HepG2 (cell line): ENCODE results near the gene TRIAP1. TPM values are rescaled to one million over a fixed set of nuclear protein-coding genes. Genes with fewer than 3 reads are reported as not detected.
A peak's percentile ranks its signal among the peaks of the same experiment; 100 is the strongest.

Source experiments
- ATF4 ChIP-seq, 2 experiments: fragments of 450-650 bp in 1 of 2; sonication (generic) in 1 of 2; formaldehyde crosslinking; IDR thresholded peaks; 2 replicates each; pipeline versions ENCODE4 v1.5.0 to v1.8.0; 2020 to 2022; ENCODE audit warnings: mild to moderate bottlenecking in 1 of 2, missing genetic modification reagents in 1 of 2
- CBX5 ChIP-seq: sonication (generic); formaldehyde crosslinking; IDR thresholded peaks from 2 replicates; pipeline ENCODE4 v1.4.0; 2020; ENCODE audit warnings: missing genetic modification reagents, borderline replicate concordance
- FOXC1 ChIP-seq: sonication (generic); formaldehyde crosslinking; IDR thresholded peaks from 2 replicates; pipeline ENCODE4 v1.8.0; 2022; ENCODE audit warnings: mild to moderate bottlenecking, missing genetic modification reagents, borderline replicate concordance
- FUBP1 ChIP-seq: sonication (generic); formaldehyde crosslinking; IDR thresholded peaks from 2 replicates; pipeline ENCODE4 v1.5.1; 2020; ENCODE audit warnings: missing genetic modification reagents, mild to moderate bottlenecking, borderline replicate concordance
- GABPA ChIP-seq, 2 experiments: IDR thresholded peaks; 2 replicates each; pipeline ENCODE4 v1.6.1; 2011 to 2016; ENCODE audit warnings: low read depth in 2 of 2, low read length in 1 of 2, missing biosample characterization in 1 of 2, missing genetic modification characterization in 1 of 2
- GTF3A ChIP-seq: sonication (generic); formaldehyde crosslinking; conservative IDR thresholded peaks from 2 replicates; pipeline ENCODE4 v1.4.0; 2020; ENCODE audit warnings: mild to moderate bottlenecking, missing genetic modification reagents
- HDAC1 ChIP-seq: sonication (generic); formaldehyde crosslinking; IDR thresholded peaks from 2 replicates; pipeline ENCODE4 v1.5.1; 2020; ENCODE audit warnings: mild to moderate bottlenecking, missing genetic modification reagents
- HOXA9 ChIP-seq: sonication (generic); formaldehyde crosslinking; IDR thresholded peaks from 2 replicates; pipeline ENCODE4 v1.8.1; 2022; ENCODE audit warnings: missing genetic modification reagents, mild to moderate bottlenecking, moderate library complexity, borderline replicate concordance
- KAT8 ChIP-seq: IDR thresholded peaks from 2 replicates; pipeline ENCODE4 v1.6.1; 2016; ENCODE audit warnings: missing genetic modification reagents, missing compliant biosample characterization
- MTERF4 ChIP-seq: sonication (generic); formaldehyde crosslinking; IDR thresholded peaks from 2 replicates; pipeline ENCODE4 v1.8.0; 2023; ENCODE audit warnings: mild to moderate bottlenecking, missing genetic modification reagents
- MTF1 ChIP-seq: sonication (generic); formaldehyde crosslinking; IDR thresholded peaks from 2 replicates; pipeline ENCODE4 v1.5.0; 2020; ENCODE audit warnings: missing genetic modification reagents
- PAWR ChIP-seq: sonication (generic); formaldehyde crosslinking; IDR thresholded peaks from 2 replicates; pipeline ENCODE4 v1.4.0; 2020; ENCODE audit warnings: missing genetic modification reagents, mild to moderate bottlenecking, borderline replicate concordance
- PRDM15 ChIP-seq: sonication (generic); formaldehyde crosslinking; IDR thresholded peaks from 2 replicates; pipeline ENCODE4 v1.4.0; 2020; ENCODE audit warnings: missing genetic modification reagents
- REL ChIP-seq: sonication (generic); formaldehyde crosslinking; conservative IDR thresholded peaks from 2 replicates; pipeline ENCODE4 v1.8.0; 2022; ENCODE audit warnings: mild to moderate bottlenecking, missing genetic modification reagents, moderate library complexity
- ZMYM3 ChIP-seq: sonication (generic); formaldehyde crosslinking; IDR thresholded peaks from 2 replicates; pipeline ENCODE4 v1.5.1; 2020; ENCODE audit warnings: mild to moderate bottlenecking, missing genetic modification reagents
- ZNF17 ChIP-seq: sonication (generic); formaldehyde crosslinking; IDR thresholded peaks from 2 replicates; pipeline ENCODE4 v1.5.0; 2020; ENCODE audit warnings: mild to moderate bottlenecking, missing genetic modification reagents
- ZNF34 ChIP-seq: sonication (generic); formaldehyde crosslinking; IDR thresholded peaks from 2 replicates; pipeline ENCODE4 v1.4.0; 2020; ENCODE audit warnings: mild to moderate bottlenecking, missing genetic modification reagents, borderline replicate concordance
- ZNF343 ChIP-seq: sonication (generic); formaldehyde crosslinking; IDR thresholded peaks from 2 replicates; pipeline ENCODE4 v1.4.0; 2020; ENCODE audit warnings: mild to moderate bottlenecking, missing genetic modification reagents
- ZNF367 ChIP-seq: sonication (generic); formaldehyde crosslinking; IDR thresholded peaks from 2 replicates; pipeline ENCODE4 v1.4.0; 2020; ENCODE audit warnings: missing genetic modification reagents, borderline replicate concordance
- ZNF451 ChIP-seq: sonication (generic); formaldehyde crosslinking; IDR thresholded peaks from 2 replicates; pipeline ENCODE4 v1.5.0; 2020; ENCODE audit warnings: mild to moderate bottlenecking, missing genetic modification reagents
- ZNF484 ChIP-seq: sonication (generic); formaldehyde crosslinking; IDR thresholded peaks from 2 replicates; pipeline ENCODE4 v1.5.1; 2020; ENCODE audit warnings: mild to moderate bottlenecking, low read depth, missing genetic modification reagents, borderline replicate concordance
- ZNF501 ChIP-seq: sonication (generic); formaldehyde crosslinking; IDR thresholded peaks from 2 replicates; pipeline ENCODE4 v1.5.1; 2020; ENCODE audit warnings: mild to moderate bottlenecking, moderate library complexity, missing genetic modification reagents
- ZNF841 ChIP-seq: sonication (generic); formaldehyde crosslinking; IDR thresholded peaks from 2 replicates; pipeline ENCODE4 v1.8.1; 2023; ENCODE audit warnings: missing genetic modification reagents, borderline replicate concordance
- polyA plus RNA-seq, 8 experiments: library from polyadenylated mRNA; depleted of rRNA in 3 of 8; stranded (reverse) in 7 of 8; unstranded in 1 of 8; fragments of >200 nt; fragmentation: Illumina TruSeq in 4 of 8; extraction: Trizol in 4 of 8; gene quantifications; 2 replicates each; pipeline versions ENCODE4 v1.2.1 to v1.2.3, GENCODE V29; 2011 to 2016; ENCODE audit warnings: low read depth in 4 of 8, missing spikeins in 1 of 8, mixed read lengths in 1 of 8; ENCODE audit not compliant: insufficient read depth in 1 of 8
- total RNA-seq, 5 experiments: library from RNA; depleted of rRNA; stranded (reverse); fragments of >200 nt; fragmentation: Illumina TruSeq; extraction: Trizol; gene quantifications; 2 replicates each; pipeline ENCODE4 v1.2.3, GENCODE V29; 2016; ENCODE audit warnings: low read depth in 1 of 5

The TRIAP1 gene
- total and polyA plus RNA-seq, 2 of the 13 experiments (the other 11 are each of a cell fraction or from before 2014, with no cell fraction given): 55.0 to 117 TPM

- TF ChIP-seq ZNF367 (no peak), ZNF17 (CRISPR knock-in tag) (no peak), REL (CRISPR knock-in tag) (0 out of 2 replicates have a peak, but pooled peaks have one; percentile 23), ZNF501 (CRISPR knock-in tag) (0 out of 2 replicates have a peak, but pooled peaks have one; percentile 45), ZNF34 (CRISPR knock-in tag) (no peak), ZNF343 (CRISPR knock-in tag) (no peak), GTF3A (CRISPR knock-in tag) (no peak), MTF1 (CRISPR knock-in tag) (no peak), PAWR (CRISPR knock-in tag) (no peak), GABPA (IDR thresholded peaks at IDR 0.05; ENCODE audit: low read depth, low read length) (no peak), GABPA (CRISPR knock-in tag; IDR thresholded peaks at IDR 0.05; ENCODE audit: low read depth) (peak; percentile 36; the same call in 1 of the 2 replicates), HDAC1 (CRISPR knock-in tag) (peak; percentile 37; the same call in 1 of the 2 replicates), CBX5 (CRISPR knock-in tag) (no peak), ATF4 (CRISPR knock-in tag; IDR thresholded peaks at IDR 0.05) (no peak), FUBP1 (CRISPR knock-in tag) (no peak), FOXC1 (CRISPR knock-in tag) (no peak), MTERF4 (CRISPR knock-in tag) (no peak), KAT8 (CRISPR knock-in tag) (no peak), ZNF841 (no peak), ZNF484 (CRISPR knock-in tag) (no peak), PRDM15 (CRISPR knock-in tag) (no peak), ZNF451 (CRISPR knock-in tag) (no peak), HOXA9 (CRISPR knock-in tag) (no peak), ZMYM3 (CRISPR knock-in tag) (no peak)
These were observed 22.8 kb upstream of the TRIAP1 start (continued) for GRCh38 chr12:120468821-120469449.
